DND-41 (cell line): Measurements from ENCODE around the gene SARS2.

ENCODE experiments used
- ATAC-seq: fragments of 200-7000 bp; cut with Tn5 transposase; 3 replicates; pipeline ENCODE4 v1.9.1; 2021; ENCODE audit warnings: low read depth; ENCODE audit not compliant: insufficient read depth
- DNase-seq: peaks from one replicate; pipeline ENCODE4 v3.0.0-alpha.2; 2020
- H2AFZ ChIP-seq: 2 replicates; pipeline ENCODE4 v1.6.0; 2012; ENCODE audit warnings: low read depth, low read length
- H3K27ac ChIP-seq: 2 replicates; pipeline ENCODE4 v1.5.1; 2012; ENCODE audit warnings: low read length, inconsistent platforms
- H3K27me3 ChIP-seq: fragments of 200-600 bp; sonication (generic); 2 replicates; pipeline ENCODE4 v1.6.0; 2012; ENCODE audit warnings: low read length, mild to moderate bottlenecking, inconsistent platforms; ENCODE audit not compliant: insufficient read depth, poor library complexity
- H3K36me3 ChIP-seq: 2 replicates; pipeline ENCODE4 v1.5.1; 2012; ENCODE audit warnings: low read length, inconsistent platforms; ENCODE audit not compliant: insufficient read depth
- H3K4me1 ChIP-seq: 2 replicates; pipeline ENCODE4 v1.5.1; 2012; ENCODE audit warnings: mild to moderate bottlenecking, low read length; ENCODE audit not compliant: insufficient read depth
- H3K4me2 ChIP-seq: 2 replicates; pipeline ENCODE4 v1.6.0; 2012; ENCODE audit warnings: mild to moderate bottlenecking, moderate library complexity, low read length, inconsistent platforms; ENCODE audit not compliant: insufficient read depth
- H3K4me3 ChIP-seq, 2 experiments: fragments of 200-600 bp in 1 of 2; shearing (Covaris generic) in 1 of 2; 2 replicates each; pipeline ENCODE4 v1.5.1; 2012 to 2016; ENCODE audit warnings: inconsistent platforms in 2 of 2, low read length in 2 of 2, mild to moderate bottlenecking in 2 of 2, low read depth in 1 of 2, moderate library complexity in 1 of 2
- H3K79me2 ChIP-seq: 2 replicates; pipeline ENCODE4 v1.6.0; 2012; ENCODE audit warnings: low read length, inconsistent platforms; ENCODE audit not compliant: insufficient read depth
- H3K9ac ChIP-seq: 2 replicates; pipeline ENCODE4 v1.6.0; 2012; ENCODE audit warnings: low read depth, mild to moderate bottlenecking, inconsistent platforms, low read length, moderate library complexity
- H3K9me3 ChIP-seq: 2 replicates; pipeline ENCODE4 v1.5.1; 2012; ENCODE audit warnings: low read length, moderate library complexity, mild to moderate bottlenecking, inconsistent platforms; ENCODE audit not compliant: insufficient read depth, severe bottlenecking
- H4K20me1 ChIP-seq: 2 replicates; pipeline ENCODE4 v1.6.0; 2012; ENCODE audit warnings: low read length; ENCODE audit not compliant: insufficient read depth
- EZH2 ChIP-seq: IDR thresholded peaks from 3 replicates; pipeline ENCODE4 v1.6.1; 2012; ENCODE audit warnings: borderline replicate concordance, low read depth, mild to moderate bottlenecking, moderate library complexity, low read length, inconsistent platforms; ENCODE audit not compliant: severe bottlenecking
- TF ChIP-seq, protein P1 (sequence below): IDR thresholded peaks from 2 replicates; pipeline ENCODE4 v1.5.1; 2012; ENCODE audit warnings: borderline replicate concordance, low read length, moderate library complexity, mild to moderate bottlenecking; ENCODE audit not compliant: poor library complexity, severe bottlenecking; ENCODE audit errors: extremely low read depth

Gene SARS2

DNA sequence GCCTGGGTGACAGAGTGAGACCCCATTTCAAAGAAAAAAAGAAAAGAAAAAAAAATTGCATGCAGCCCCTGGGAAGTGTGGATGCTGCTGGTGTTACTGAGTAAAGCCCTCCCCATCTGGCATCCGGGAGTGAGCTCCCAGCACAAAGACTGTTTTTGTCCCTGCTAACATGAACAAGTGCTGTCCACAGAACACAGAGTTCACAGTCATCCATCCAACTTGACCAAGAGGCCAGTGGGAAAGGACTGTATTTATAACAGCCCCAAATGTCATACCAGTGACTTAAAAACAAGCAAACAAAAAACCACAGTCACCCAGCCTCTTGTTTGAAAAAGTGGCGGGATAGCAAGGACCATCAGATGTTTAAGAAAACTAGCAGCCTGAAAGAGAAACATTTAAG, 34.2 kb upstream of the SARS2 start:
- no peaks in the 10 kb centered on the region for H3K79me2 ChIP-seq
- no peak overlapping the region for H3K27ac ChIP-seq
- H4K20me1 ChIP-seq = no peaks in the 10 kb centered on the region
- no peak for DNase-seq
- H3K4me1 ChIP-seq = peaks cover 3% of the 10 kb centered on the region
- TF ChIP-seq EZH2 = no peak
- TF ChIP-seq, protein P1, sequence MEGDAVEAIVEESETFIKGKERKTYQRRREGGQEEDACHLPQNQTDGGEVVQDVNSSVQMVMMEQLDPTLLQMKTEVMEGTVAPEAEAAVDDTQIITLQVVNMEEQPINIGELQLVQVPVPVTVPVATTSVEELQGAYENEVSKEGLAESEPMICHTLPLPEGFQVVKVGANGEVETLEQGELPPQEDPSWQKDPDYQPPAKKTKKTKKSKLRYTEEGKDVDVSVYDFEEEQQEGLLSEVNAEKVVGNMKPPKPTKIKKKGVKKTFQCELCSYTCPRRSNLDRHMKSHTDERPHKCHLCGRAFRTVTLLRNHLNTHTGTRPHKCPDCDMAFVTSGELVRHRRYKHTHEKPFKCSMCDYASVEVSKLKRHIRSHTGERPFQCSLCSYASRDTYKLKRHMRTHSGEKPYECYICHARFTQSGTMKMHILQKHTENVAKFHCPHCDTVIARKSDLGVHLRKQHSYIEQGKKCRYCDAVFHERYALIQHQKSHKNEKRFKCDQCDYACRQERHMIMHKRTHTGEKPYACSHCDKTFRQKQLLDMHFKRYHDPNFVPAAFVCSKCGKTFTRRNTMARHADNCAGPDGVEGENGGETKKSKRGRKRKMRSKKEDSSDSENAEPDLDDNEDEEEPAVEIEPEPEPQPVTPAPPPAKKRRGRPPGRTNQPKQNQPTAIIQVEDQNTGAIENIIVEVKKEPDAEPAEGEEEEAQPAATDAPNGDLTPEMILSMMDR = no peak
- no peaks in the 10 kb centered on the region for H3K9me3 ChIP-seq
- H3K27me3 ChIP-seq = no peaks in the 10 kb centered on the region
- H3K4me2 ChIP-seq = no peak overlapping the region
- H2AFZ ChIP-seq = no peak overlapping the region
- H3K36me3 ChIP-seq = no peaks in the 10 kb centered on the region
- ATAC-seq = no peak
- no peak overlapping the region for H3K4me3 ChIP-seq
- H3K9ac ChIP-seq = no peak overlapping the region

GRCh38 chr19:38959618-38960017, 29.1 kb upstream of the SARS2 start:
- H3K27ac ChIP-seq = no peak overlapping the region

GRCh38 chr19:38958301-38958700, 27.7 kb upstream of the SARS2 start:
- Histone ChIP-seq H3K9me3 (no peaks in the 10 kb centered on the region), H3K27me3 (no peaks in the 10 kb centered on the region), H3K36me3 (no peaks in the 10 kb centered on the region), H3K27ac (no peak overlapping the region), H3K79me2 (no peaks in the 10 kb centered on the region), H3K9ac (no peak overlapping the region), H3K4me2 (no peak overlapping the region), H3K4me1 (peaks cover 3% of the 10 kb centered on the region), H4K20me1 (no peaks in the 10 kb centered on the region), H2AFZ (no peak overlapping the region), H3K4me3 (no peak overlapping the region)
- ATAC-seq = no peak
- DNase-seq = no peak
- no peak for TF ChIP-seq EZH2
- TF ChIP-seq, protein P1 = no peak

More at GRCh38 chr19:38959618-38960017, 29.1 kb upstream of the SARS2 start:
- H3K9me3 ChIP-seq = no peaks in the 10 kb centered on the region
- H3K79me2 ChIP-seq = no peaks in the 10 kb centered on the region
- H4K20me1 ChIP-seq = no peaks in the 10 kb centered on the region
- H3K36me3 ChIP-seq = no peaks in the 10 kb centered on the region
- no peak for ATAC-seq
- peaks cover 3% of the 10 kb centered on the region for H3K4me1 ChIP-seq
- no peak overlapping the region for H3K4me3 ChIP-seq
- H3K9ac ChIP-seq = no peak overlapping the region
- no peaks in the 10 kb centered on the region for H3K27me3 ChIP-seq
- H2AFZ ChIP-seq = no peak overlapping the region
- H3K4me2 ChIP-seq = no peak overlapping the region
- DNase-seq = no peak
- TF ChIP-seq, protein P1 = no peak
- TF ChIP-seq EZH2 = no peak

GRCh38 chr19:38956264-38956663, 25.7 kb upstream of the SARS2 start:
- ATAC-seq (no peak), DNase-seq (no peak)
- Histone ChIP-seq H2AFZ (no peak overlapping the region), H3K27me3 (no peaks in the 10 kb centered on the region), H3K27ac (no peak overlapping the region), H3K4me2 (no peak overlapping the region), H3K36me3 (no peaks in the 10 kb centered on the region), H3K9me3 (no peaks in the 10 kb centered on the region), H4K20me1 (no peaks in the 10 kb centered on the region), H3K4me1 (no peaks in the 10 kb centered on the region), H3K4me3 (no peak overlapping the region), H3K79me2 (no peaks in the 10 kb centered on the region), H3K9ac (no peak overlapping the region)
- TF ChIP-seq, protein P1 = no peak
- TF ChIP-seq EZH2 = no peak
